ENCODE measurements around the gene MED9.
A peak's percentile ranks its signal among the peaks of the same experiment; 100 is the strongest.
"Not testable (repeated sequence)": the region's sequence is repeated elsewhere in the genome, so short reads cannot be mapped to it uniquely, and the experiment has no call there.

MED9 gene

GRCh38 chr17:17476865-17477467, at the start of gene MED9:
Gene MED9 (plus strand): TSS chr17:17477000. CDS start chr17:17477042, 42 bp downstream.
- DNase-seq: peak; percentile 87

GRCh38 chr17:17429222-17429621, 47.6 kb upstream of the MED9 start:
- DNase-seq: no peak

- DNase-seq: not testable (repeated sequence)
These were observed 45.9 kb upstream of the MED9 start for GRCh38 chr17:17430924-17431323.

GRCh38 chr17:17431605-17432004, 45.2 kb upstream of the MED9 start:
- no peak for DNase-seq

- DNase-seq: no peak
These were observed 43.6 kb upstream of the MED9 start for GRCh38 chr17:17433000-17433703.

GRCh38 chr17:17434477-17434876, 42.3 kb upstream of the MED9 start:
- no peak for DNase-seq

GRCh38 chr17:17435323-17435722, 41.5 kb upstream of the MED9 start:
- DNase-seq: no peak

- DNase-seq: no peak
These were observed 39.3 kb upstream of the MED9 start for GRCh38 chr17:17437461-17437860.

GRCh38 chr17:17437893-17438292, 38.9 kb upstream of the MED9 start:
- DNase-seq: no peak

GRCh38 chr17:17440010-17440843, 36.6 kb upstream of the MED9 start:
- peak; percentile 62 for DNase-seq

- DNase-seq: no peak
These were observed 35.7 kb upstream of the MED9 start for GRCh38 chr17:17440938-17441675.

GRCh38 chr17:17443173-17443572, 33.6 kb upstream of the MED9 start:
- no peak for DNase-seq

- no peak for DNase-seq
These were observed 31.4 kb upstream of the MED9 start for GRCh38 chr17:17445296-17445924.

- DNase-seq: no peak
These were observed 30.7 kb upstream of the MED9 start for GRCh38 chr17:17445925-17446665.

- no peak for DNase-seq
These were observed 30.1 kb upstream of the MED9 start for GRCh38 chr17:17446666-17447155.

- DNase-seq: no peak
These were observed 29.5 kb upstream of the MED9 start for GRCh38 chr17:17447264-17447663.

- no peak for DNase-seq
These were observed 28.7 kb upstream of the MED9 start for GRCh38 chr17:17448076-17448475.

- no peak for DNase-seq
These were observed 28.1 kb upstream of the MED9 start for GRCh38 chr17:17448723-17449122.

GRCh38 chr17:17453088-17453487, 23.7 kb upstream of the MED9 start:
- DNase-seq: no peak

- DNase-seq: no peak
These were observed 22.5 kb upstream of the MED9 start for GRCh38 chr17:17454276-17454675.

GRCh38 chr17:17454700-17455099, 22.1 kb upstream of the MED9 start:
- not testable (repeated sequence) for DNase-seq

GRCh38 chr17:17455173-17455572, 21.6 kb upstream of the MED9 start:
- DNase-seq: no peak
